Spleen (tissue), 11 donors: ENCODE results near the gene STK17A. TPM values are rescaled to one million over a fixed set of nuclear protein-coding genes. Genes with fewer than 3 reads are reported as not detected.

ENCODE experiments used
- DNase-seq: peaks from one replicate; pipeline ENCODE4 v3.0.0-alpha.2; 2020
- H3K27ac ChIP-seq, 8 donors: fragments of 200-600 bp; sonication (generic) in 7 of 8; 1 replicate in 4 of 8; 2 replicates in 4 of 8; pipeline versions ENCODE4 v1.5.0 to v1.8.0; 2016 to 2021; ENCODE audit warnings: inconsistent platforms in 4 of 8, mild to moderate bottlenecking in 4 of 8, moderate library complexity in 1 of 8
- H3K27me3 ChIP-seq, 7 donors: fragments of 200-600 bp; sonication (generic) in 6 of 7; replicated peaks in 1 of 7; 1 replicate in 4 of 7; 2 replicates in 3 of 7; pipeline versions ENCODE4 v1.5.0 to v1.8.0; 2016 to 2021; ENCODE audit warnings: inconsistent platforms in 3 of 7, mild to moderate bottlenecking in 1 of 7
- H3K36me3 ChIP-seq, 6 donors: fragments of 200-600 bp; sonication (generic) in 5 of 6; 1 replicate in 4 of 6; 2 replicates in 2 of 6; pipeline versions ENCODE4 v1.5.0 to v1.8.0; 2016 to 2021; ENCODE audit warnings: inconsistent platforms in 2 of 6
- H3K4me1 ChIP-seq, 6 donors: fragments of 200-600 bp; sonication (generic) in 5 of 6; 1 replicate in 3 of 6; 2 replicates in 3 of 6; pipeline versions ENCODE4 v1.5.0 to v1.8.0; 2016 to 2021; ENCODE audit warnings: inconsistent platforms in 3 of 6
- H3K4me3 ChIP-seq, 8 donors: fragments of 200-600 bp; sonication (generic) in 7 of 8; 1 replicate in 4 of 8; 2 replicates in 4 of 8; pipeline versions ENCODE4 v1.5.0 to v1.8.0; 2016 to 2021; ENCODE audit warnings: inconsistent platforms in 4 of 8, mild to moderate bottlenecking in 4 of 8, moderate library complexity in 2 of 8
- H3K9me3 ChIP-seq, 8 donors: fragments of 200-600 bp; sonication (generic) in 7 of 8; 1 replicate in 4 of 8; 2 replicates in 4 of 8; pipeline versions ENCODE4 v1.5.0 to v1.8.0; 2016 to 2021; ENCODE audit warnings: inconsistent platforms in 4 of 8
- POLR2A ChIP-seq, 3 donors: fragments of 450-650 bp; IDR thresholded peaks; one replicate each; pipeline ENCODE4 v1.5.1; 2017; ENCODE audit warnings: antibody characterized with exemption in 3 of 3, mild to moderate bottlenecking in 1 of 3
- POLR2AphosphoS5 ChIP-seq, 3 donors: sonication (generic); formaldehyde crosslinking; IDR thresholded peaks; one replicate each; pipeline ENCODE4 v1.5.1; 2017; ENCODE audit warnings: antibody characterized with exemption in 3 of 3
- WGBS, 5 donors: extraction: QIAGEN DNeasy Blood & Tissue Kit in 3 of 5; methylation state at CpG; one replicate each; pipeline versions ENCODE4 v1.1.5 to v1.1.7; 2013 to 2018; 5-methylcytosine and 5-hydroxymethylcytosine counted together
- intact Hi-C: fragments of 100-400 bp; cut with DNase I; formaldehyde crosslinking; loops from one replicate; pipeline ENCODE4 v1.15.0; 2023; ENCODE audit warnings: low total_unique reads
- polyA plus RNA-seq, 3 donors: library from polyadenylated mRNA; stranded (reverse); fragments of 200-250 nt; gene quantifications; one replicate each; pipeline ENCODE4 v1.2.1, GENCODE V29; 2013
- total RNA-seq, 7 donors: library from RNA; depleted of rRNA in 3 of 7; stranded (reverse); fragments of >200 nt in 3 of 7; fragmentation: NEBNext Ultra II Directional in 4 of 7; extraction: Animal tissue kit (Norgen Biotek cat#: 25700) in 4 of 7; gene quantifications; one replicate each; pipeline versions ENCODE4 v1.1.0 to v1.2.1, GENCODE V29; 2016 to 2021
- TF ChIP-seq, protein P1 (sequence below), 11 experiments: fragments of 200-600 bp in 7 of 11; fragments of 450-650 bp in 4 of 11; sonication (generic) in 4 of 11; IDR thresholded peaks in 8 of 11; conservative IDR thresholded peaks in 3 of 11; 1 replicate in 7 of 11; 2 replicates in 4 of 11; pipeline versions ENCODE4 v1.4.0 to v1.8.0; 2016 to 2021; ENCODE audit warnings: antibody characterized with exemption in 11 of 11, inconsistent platforms in 4 of 11, mild to moderate bottlenecking in 1 of 11
- donor health status: healthy with polysubstance abuse.
- donor health status: DM: no; HTN: no; CAD: no; lungs with moderate emphysema.
- donor health status: DM: no; HTN: no; CAD: no.
- donor health status: Bipolar disorder and iron deficiency.
- donor health status: healthy.
- donor health status: DM: no; HTN: no; CAD: no.
- donor health status: DM: yes; HTN: yes; CAD: no.

The STK17A gene
- total and polyA plus RNA-seq, 10 donors: 33.4 to 70.1 (median 53.4) TPM

DNA sequence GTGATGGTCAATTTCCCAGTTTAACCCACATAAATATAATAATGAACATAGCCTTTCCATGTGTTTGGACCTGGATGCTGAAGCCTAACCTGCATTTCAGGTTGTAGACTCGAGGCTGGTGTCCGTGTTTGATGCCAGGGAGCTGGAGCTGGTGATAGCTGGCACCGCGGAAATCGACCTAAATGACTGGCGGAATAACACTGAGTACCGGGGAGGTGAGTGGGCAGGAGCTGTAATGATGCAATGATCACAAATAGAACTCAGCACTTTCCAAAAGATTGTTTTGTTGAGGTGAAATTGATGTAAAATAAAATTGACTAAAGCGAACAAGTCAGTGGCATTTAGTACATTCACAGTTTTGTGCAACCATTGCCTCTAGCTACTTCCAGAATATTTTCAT lies 30.8 kb upstream of the STK17A start:
- TF ChIP-seq POLR2AphosphoS5 (IDR thresholded peaks at IDR 0.05) (no peak), POLR2A (IDR thresholded peaks at IDR 0.05) (no peak)
- TF ChIP-seq, protein P1, sequence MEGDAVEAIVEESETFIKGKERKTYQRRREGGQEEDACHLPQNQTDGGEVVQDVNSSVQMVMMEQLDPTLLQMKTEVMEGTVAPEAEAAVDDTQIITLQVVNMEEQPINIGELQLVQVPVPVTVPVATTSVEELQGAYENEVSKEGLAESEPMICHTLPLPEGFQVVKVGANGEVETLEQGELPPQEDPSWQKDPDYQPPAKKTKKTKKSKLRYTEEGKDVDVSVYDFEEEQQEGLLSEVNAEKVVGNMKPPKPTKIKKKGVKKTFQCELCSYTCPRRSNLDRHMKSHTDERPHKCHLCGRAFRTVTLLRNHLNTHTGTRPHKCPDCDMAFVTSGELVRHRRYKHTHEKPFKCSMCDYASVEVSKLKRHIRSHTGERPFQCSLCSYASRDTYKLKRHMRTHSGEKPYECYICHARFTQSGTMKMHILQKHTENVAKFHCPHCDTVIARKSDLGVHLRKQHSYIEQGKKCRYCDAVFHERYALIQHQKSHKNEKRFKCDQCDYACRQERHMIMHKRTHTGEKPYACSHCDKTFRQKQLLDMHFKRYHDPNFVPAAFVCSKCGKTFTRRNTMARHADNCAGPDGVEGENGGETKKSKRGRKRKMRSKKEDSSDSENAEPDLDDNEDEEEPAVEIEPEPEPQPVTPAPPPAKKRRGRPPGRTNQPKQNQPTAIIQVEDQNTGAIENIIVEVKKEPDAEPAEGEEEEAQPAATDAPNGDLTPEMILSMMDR (IDR thresholded peaks at IDR 0.05 in 8 of 11, conservative IDR thresholded peaks at IDR 0.05 in 3 of 11): no peak
- no peak overlapping the region for H3K4me3 ChIP-seq
- H3K4me1 ChIP-seq: no peaks in the 10 kb centered on the region
- 81 to 96% (median 91%) methylated on average over 8 of the region's 8 CpGs for WGBS, 5 donors
- peaks cover 0 to 3% (median 2%) of the 10 kb centered on the region in 8 donors for H3K9me3 ChIP-seq
- no peaks in the 10 kb centered on the region for H3K36me3 ChIP-seq
- no peak overlapping the region for H3K27ac ChIP-seq
- peaks cover 0 to 7% (median 0%) of the 10 kb centered on the region in 7 donors for H3K27me3 ChIP-seq
- intact Hi-C loops: no loop called here
- DNase-seq: no peak

DNA sequence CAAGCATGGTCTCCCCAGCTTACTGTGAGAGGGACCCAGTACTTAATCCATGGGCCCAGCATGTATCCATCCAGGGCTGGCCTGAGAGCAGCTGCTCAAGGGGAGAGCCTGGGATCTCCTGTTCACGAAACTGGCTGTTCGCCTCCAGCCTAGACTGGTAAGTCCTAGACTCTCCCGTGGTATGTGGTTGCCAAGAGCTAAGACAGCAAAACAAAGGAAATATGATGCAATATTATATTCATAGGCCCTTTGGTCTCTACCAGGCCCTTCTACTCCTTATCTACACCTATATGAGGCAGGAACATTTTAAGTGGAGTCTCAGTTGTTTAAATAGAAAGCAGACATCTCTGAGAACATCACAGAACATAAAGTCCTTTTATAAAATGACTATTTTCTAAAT lies 28.9 kb upstream of the STK17A start:
- Histone ChIP-seq H3K27me3 (peaks cover 0 to 7% (median 0%) of the 10 kb centered on the region in 7 donors), H3K27ac (no peak overlapping the region), H3K36me3 (no peaks in the 10 kb centered on the region), H3K4me1 (no peaks in the 10 kb centered on the region), H3K4me3 (no peak overlapping the region), H3K9me3 (no peaks in the 10 kb centered on the region)
- intact Hi-C loops: no loop called here
- DNase-seq: no peak
- TF ChIP-seq POLR2A (IDR thresholded peaks at IDR 0.05): no peak
- no peak for TF ChIP-seq POLR2AphosphoS5 (IDR thresholded peaks at IDR 0.05)
- TF ChIP-seq, protein P1 (IDR thresholded peaks at IDR 0.05 in 8 of 11, conservative IDR thresholded peaks at IDR 0.05 in 3 of 11): no peak
- 55 to 76% (median 68%) methylated on average over 3 of the region's 3 CpGs for WGBS, 5 donors

DNA sequence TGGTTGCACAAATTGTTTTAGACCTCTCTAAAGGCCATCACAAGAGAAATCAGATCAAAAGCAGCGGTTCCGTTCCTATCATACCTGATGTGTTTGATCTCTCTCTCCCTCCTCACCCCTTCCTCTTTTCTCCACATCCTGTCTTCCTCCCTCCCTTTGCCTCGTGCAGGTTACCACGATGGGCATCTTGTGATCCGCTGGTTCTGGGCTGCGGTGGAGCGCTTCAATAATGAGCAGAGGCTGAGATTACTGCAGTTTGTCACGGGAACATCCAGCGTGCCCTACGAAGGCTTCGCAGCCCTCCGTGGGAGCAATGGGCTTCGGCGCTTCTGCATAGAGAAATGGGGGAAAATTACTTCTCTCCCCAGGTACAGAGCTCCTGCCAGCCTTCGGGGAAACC lies 28.5 kb upstream of the STK17A start:
- Histone ChIP-seq H3K9me3 (no peaks in the 10 kb centered on the region), H3K27ac (no peak overlapping the region)

DNA sequence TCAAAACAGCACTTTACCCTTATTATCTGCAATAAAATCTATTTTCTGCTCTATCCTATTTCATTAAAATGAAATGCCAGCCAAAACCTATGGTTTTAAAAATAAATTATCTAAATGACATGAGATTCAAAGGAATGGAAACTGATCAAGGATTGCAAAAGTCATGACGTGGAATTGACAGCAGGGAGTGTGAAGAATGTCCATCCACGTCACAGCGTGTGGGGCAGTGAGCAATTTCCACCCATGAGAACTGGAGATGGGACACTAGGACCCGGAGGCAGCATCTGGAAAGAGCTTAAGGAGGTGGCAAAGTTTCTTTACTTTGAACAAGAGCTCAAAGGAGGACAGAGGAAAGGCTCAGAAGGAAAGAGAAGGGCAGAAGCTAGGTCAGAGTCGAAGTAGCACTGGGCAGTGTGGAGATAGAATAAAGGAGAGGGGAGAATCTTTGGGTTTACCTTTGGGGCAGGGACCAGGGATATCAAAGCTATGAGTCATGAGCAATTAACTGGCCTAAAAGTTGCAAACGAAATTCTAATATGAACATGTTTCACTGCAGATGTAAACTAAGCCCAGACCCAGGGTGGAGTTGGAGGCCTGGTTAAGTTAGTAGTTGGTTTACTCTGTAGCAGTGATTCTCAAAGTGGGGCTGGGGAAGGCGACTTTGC lies 24.9 kb upstream of the STK17A start:
- DNase-seq: no peak
- no peaks in the 10 kb centered on the region for H3K9me3 ChIP-seq
- intact Hi-C loops: no loop called here
- H3K4me1 ChIP-seq: no peaks in the 10 kb centered on the region
- no peaks in the 10 kb centered on the region for H3K36me3 ChIP-seq
- TF ChIP-seq POLR2AphosphoS5 (IDR thresholded peaks at IDR 0.05) (no peak), POLR2A (IDR thresholded peaks at IDR 0.05) (no peak)
- TF ChIP-seq, protein P1 (IDR thresholded peaks at IDR 0.05 in 8 of 11, conservative IDR thresholded peaks at IDR 0.05 in 3 of 11): no peak
- H3K27me3 ChIP-seq: peaks cover 0 to 11% (median 0%) of the 10 kb centered on the region in 7 donors
- H3K4me3 ChIP-seq: no peak overlapping the region
- 76 to 89% (median 86%) methylated on average over 7 of the region's 7 CpGs for WGBS, 5 donors
- H3K27ac ChIP-seq: no peak overlapping the region

More for the DNA sequence above, 28.5 kb upstream of the STK17A start:
- H3K27me3 ChIP-seq: peaks cover 0 to 7% (median 0%) of the 10 kb centered on the region in 7 donors
- TF ChIP-seq, protein P1 (IDR thresholded peaks at IDR 0.05 in 8 of 11, conservative IDR thresholded peaks at IDR 0.05 in 3 of 11): no peak
- TF ChIP-seq POLR2A (IDR thresholded peaks at IDR 0.05): no peak
- TF ChIP-seq POLR2AphosphoS5 (IDR thresholded peaks at IDR 0.05): no peak
- H3K4me3 ChIP-seq: no peak overlapping the region
- no peak for DNase-seq
- no peaks in the 10 kb centered on the region for H3K36me3 ChIP-seq
- WGBS, 5 donors: 81 to 84% (median 83%) methylated on average over 15 of the region's 15 CpGs
- no peaks in the 10 kb centered on the region for H3K4me1 ChIP-seq
- intact Hi-C loops: no loop called here
